ENCODE measurements around the gene TNIK.
"Not testable (repeated sequence)": the region's sequence is repeated elsewhere in the genome, so short reads cannot be mapped to it uniquely, and the experiment has no call there.

TNIK gene

GRCh38 chr3:171326717-171327440 lies 133.3 kb downstream of the TNIK start:
- DNase-seq = no peak
- intact Hi-C loops (cut with DNase I) = no loop called here

DNA sequence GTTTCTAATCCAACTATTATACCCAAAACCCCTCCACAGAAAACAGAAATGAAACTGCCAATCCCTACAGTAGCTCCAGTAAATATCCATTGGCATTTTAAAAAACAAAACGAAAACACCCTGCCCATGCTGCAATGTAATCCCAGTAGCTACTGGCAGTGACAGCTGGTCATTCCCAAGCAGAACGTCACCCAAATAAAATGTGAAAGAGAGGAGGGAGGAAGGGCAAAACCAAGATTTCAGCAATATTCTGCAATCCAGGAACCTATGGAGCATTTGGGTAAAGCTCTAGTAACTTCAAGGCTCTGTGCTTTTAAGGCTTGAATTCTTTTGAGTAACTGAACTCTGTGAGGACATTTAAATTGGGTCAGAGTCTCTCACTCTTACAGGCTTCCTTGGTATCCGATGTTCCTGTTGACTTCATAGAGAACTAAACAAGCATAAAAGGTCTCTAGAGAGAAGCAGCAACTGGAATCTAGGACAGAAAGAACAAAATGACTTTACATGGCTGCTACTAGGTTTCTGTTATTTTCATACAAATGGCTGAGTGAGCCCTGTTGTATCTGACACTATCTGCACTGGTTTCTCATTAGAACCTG lies 136.2 kb downstream of the TNIK start:
- intact Hi-C loops (cut with DNase I) = no loop called here
- no peak for DNase-seq

DNA sequence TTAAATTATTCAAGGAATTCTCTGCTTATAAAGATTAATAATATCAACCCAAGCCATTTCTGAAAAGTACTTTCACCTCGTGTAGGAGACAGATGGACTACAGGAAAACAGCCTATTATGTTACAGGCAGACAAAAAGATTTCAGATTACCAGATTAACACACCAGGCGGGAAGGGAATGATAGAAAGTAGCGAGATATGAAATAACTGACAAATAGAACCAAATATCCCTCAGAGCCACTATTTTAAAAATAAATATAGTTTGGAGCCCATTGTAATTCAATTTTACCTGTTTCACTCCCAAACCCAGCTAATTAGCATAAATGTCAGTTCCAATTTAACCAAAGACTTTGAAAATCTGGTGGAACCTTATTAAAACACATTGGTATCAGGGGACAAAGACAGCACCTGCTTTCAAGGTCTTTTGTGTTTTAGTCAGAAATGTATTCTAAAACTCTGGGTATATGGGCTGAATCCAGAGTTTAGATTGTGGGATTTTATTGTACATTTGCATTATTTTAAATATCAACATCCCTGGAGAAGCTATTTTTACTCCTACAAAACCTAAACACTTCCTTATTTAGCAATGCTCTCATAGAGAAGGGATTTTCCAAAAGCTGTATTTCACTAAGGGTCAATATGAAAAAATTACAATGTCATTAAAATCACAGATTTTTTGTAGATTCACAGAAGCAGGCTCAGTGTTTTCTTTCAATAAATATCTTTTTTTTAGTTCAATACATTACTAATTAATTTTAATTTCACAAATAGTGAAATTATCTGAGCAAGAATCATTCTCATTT lies 138.4 kb downstream of the TNIK start:
- no peak for DNase-seq
- intact Hi-C loops (cut with DNase I) = loop anchor here (1.0 kb wide), 1 partner anchor 13 kb away; no protein-coding TSS in a partner anchor

- intact Hi-C loops (cut with DNase I) = loop anchor here (1.0 kb wide), 1 partner anchor 13 kb away; no protein-coding TSS in a partner anchor
- peak in 1 of 10 donors; percentile 71 for DNase-seq
Measured at GRCh38 chr3:171320750-171321558, 139.3 kb downstream of the TNIK start.

GRCh38 chr3:171317171-171317570 lies 143.0 kb downstream of the TNIK start:
- no peak for DNase-seq

GRCh38 chr3:171315919-171316318 lies 144.3 kb downstream of the TNIK start:
- intact Hi-C loops (cut with DNase I) = no loop called here
- no peak for DNase-seq

More at GRCh38 chr3:171317171-171317570, 143.0 kb downstream of the TNIK start:
- intact Hi-C loops (cut with DNase I) = no loop called here

DNA sequence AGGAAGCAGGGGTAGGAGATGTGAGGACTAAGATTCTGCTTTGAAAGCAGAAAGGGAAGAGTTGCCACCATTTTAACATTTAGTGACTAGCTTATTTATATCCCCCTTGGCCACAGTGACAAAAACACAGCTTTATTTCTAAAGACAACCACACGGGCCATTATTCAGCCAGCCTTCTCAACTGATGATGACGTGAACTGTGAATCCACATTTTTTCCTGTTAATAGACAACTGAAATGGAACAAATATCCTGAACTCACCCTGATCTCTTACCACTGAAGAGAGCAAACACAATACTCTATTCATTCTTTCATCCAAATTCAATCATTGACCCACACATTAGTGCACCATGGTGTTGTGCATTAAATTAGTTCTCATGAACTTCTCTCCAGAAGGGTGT lies 145.1 kb downstream of the TNIK start:
- intact Hi-C loops (cut with DNase I) = no loop called here
- no peak for DNase-seq

- DNase-seq = no peak
- intact Hi-C loops (cut with DNase I) = no loop called here
Measured at GRCh38 chr3:171314341-171314740, 145.9 kb downstream of the TNIK start.

- intact Hi-C loops (cut with DNase I) = no loop called here
Measured at GRCh38 chr3:171313702-171314101, 146.5 kb downstream of the TNIK start.

GRCh38 chr3:171312741-171313140 lies 147.5 kb downstream of the TNIK start:
- intact Hi-C loops (cut with DNase I) = no loop called here
- DNase-seq = no peak

More at GRCh38 chr3:171313702-171314101, 146.5 kb downstream of the TNIK start:
- no peak for DNase-seq

- intact Hi-C loops (cut with DNase I) = no loop called here
- DNase-seq = no peak
Measured at GRCh38 chr3:171311784-171312183, 148.4 kb downstream of the TNIK start.

GRCh38 chr3:171309906-171310359 lies 150.3 kb downstream of the TNIK start:
- DNase-seq = no peak
- intact Hi-C loops (cut with DNase I) = no loop called here

- intact Hi-C loops (cut with DNase I) = no loop called here
- DNase-seq = no peak
Measured at GRCh38 chr3:171307988-171308387, 152.2 kb downstream of the TNIK start.

DNA sequence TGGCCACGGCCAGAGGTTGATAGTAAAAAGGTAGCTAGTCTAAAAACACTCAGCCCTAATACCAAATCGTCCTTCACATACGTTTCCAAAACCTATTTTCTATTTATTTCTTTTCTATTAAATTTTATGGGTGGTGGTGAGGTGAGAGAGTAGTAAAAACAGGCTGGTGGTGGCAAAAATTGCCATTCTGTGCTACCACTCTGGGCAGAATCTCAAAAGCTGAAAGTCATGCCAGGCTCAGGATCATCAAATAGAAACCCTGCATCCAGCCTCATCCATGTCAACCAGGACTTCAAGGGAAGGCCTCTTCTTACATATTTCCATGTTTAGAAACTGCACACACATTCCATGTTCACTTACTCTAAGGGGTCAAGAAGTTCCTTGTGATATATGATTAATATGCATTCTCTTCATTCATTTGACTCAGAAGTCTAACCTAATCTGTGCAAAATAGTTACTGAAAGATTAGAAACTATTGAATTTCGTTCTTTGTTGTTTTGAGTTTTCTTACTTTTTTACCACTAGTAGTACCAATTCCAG lies 153.1 kb downstream of the TNIK start:
- no peak for DNase-seq
- intact Hi-C loops (cut with DNase I) = no loop called here

DNA sequence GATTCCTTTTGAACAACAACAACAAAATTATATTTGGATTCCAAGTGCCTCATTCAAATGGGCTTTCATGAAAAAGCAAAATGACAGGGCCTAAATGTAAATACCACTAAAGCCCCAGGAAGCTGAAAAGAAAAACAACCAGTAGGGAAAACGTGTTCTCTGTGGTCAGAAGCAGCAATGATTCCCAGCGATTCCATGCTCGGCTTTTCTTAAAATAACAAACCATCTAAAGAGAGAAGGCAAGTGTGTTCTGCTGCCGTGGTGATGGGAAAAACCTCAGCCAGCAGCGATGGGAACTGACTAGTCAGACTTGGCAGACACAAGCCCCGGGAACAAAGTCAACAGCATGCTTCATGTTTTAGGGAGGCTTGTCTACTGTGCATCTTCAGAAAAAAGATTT lies 153.6 kb downstream of the TNIK start:
- intact Hi-C loops (cut with DNase I) = no loop called here
- peak; percentile 57 to 96 (median 69) for DNase-seq

DNA sequence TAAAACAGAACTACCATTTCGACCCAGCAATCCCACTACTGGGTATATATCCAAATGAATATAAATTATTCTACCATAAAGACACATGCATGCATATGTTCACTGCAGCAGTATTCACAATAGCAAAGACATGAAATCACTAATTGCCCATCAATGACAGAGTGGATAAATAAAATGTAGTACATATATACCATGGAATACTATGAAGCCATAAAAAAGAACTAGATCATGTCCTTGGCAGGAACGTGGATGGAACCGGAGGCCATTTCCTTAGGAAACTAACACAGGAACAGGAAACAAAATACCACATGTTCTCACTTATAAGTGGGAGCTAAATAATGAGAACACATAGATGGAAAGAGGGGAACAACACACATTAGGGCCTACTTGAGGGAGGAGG lies 154.4 kb downstream of the TNIK start:
- intact Hi-C loops (cut with DNase I); DNase-seq: not testable (repeated sequence)

DNA sequence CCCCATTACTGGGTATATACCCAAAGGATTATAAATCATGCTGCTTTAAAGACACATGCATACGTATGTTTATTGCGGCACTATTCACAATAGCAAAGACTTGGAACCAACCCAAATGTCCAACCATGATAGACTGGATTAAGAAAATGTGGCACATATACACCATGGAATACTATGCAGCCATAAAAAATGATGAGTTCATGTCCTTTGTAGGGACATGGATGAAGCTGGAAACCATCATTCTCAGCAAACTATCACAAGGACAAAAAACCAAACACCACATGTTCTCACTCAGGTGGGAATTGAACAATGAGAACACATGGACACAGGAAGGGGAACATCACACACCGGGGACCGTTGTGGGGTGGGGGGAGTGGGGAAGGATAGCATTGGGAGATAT lies 155.7 kb downstream of the TNIK start:
- intact Hi-C loops (cut with DNase I); DNase-seq: not testable (repeated sequence)

GRCh38 chr3:171304017-171304416 lies 156.2 kb downstream of the TNIK start:
- DNase-seq; intact Hi-C loops (cut with DNase I): not testable (repeated sequence)

DNA sequence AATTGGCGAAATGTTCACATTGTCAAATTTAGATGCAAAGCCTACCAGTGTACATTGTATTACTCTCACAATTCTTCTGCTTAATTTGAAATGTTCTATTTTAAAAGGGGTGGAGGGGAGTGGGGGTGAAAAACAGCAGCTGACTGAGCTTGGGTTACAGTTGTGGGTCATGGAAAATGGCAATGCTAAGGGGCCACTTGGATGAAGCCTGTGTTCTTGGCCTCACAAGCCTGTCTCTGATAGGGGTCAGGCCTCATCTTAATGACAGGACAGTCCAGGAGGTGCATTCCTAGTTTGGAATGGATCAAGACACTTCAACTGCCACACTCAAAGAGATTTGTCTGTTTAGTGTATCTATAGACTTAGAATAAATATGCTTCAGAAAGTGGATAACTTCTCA lies 158.2 kb downstream of the TNIK start:
- DNase-seq = no peak
- intact Hi-C loops (cut with DNase I) = no loop called here

DNA sequence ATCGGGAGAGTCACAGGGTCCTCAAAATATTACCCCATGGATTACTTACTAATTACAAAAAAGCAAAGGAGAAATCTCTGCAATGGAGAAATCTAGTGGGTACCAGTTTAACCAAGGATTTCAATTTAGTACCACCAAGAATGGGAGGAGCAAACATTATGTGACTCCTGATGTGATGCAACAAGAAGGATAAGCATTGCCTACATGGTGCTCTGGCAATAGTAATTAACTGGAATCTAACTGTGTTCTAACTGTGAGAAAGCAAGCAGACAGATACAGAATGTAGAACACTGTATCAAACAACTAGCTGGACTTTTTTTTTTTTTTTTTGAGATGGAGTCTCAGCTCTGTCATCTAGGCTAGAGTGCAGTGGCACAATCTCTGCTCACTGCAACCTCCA lies 159.2 kb downstream of the TNIK start:
- intact Hi-C loops (cut with DNase I) = no loop called here
- DNase-seq = no peak

All from posterior cingulate gyrus (tissue), 11 donors.